Osteoblast (primary cell): Measurements from ENCODE around the gene GRAPL. TPM values are rescaled to one million over a fixed set of nuclear protein-coding genes. Genes with fewer than 3 reads are reported as not detected.
"Not testable (repeated sequence)": the region's sequence is repeated elsewhere in the genome, so short reads cannot be mapped to it uniquely, and the experiment has no call there.

Experiments
- DNase-seq: peaks from one replicate; pipeline ENCODE4 v3.0.0; 2011; ENCODE audit warnings: low spot score, mixed read lengths; ENCODE audit not compliant: insufficient read length; ENCODE audit errors: missing footprints
- H2AFZ ChIP-seq: 2 replicates; pipeline ENCODE4 v1.6.0; 2011; ENCODE audit warnings: mild to moderate bottlenecking, low read length
- H3K27ac ChIP-seq: 2 replicates; pipeline ENCODE4 v1.5.1; 2011; ENCODE audit warnings: mild to moderate bottlenecking, low read depth, low read length, moderate library complexity
- H3K27me3 ChIP-seq: 2 replicates; pipeline ENCODE4 v1.6.0; 2012; ENCODE audit warnings: mild to moderate bottlenecking, control low read depth, inconsistent platforms, low read length, moderate library complexity; ENCODE audit not compliant: insufficient read depth
- H3K36me3 ChIP-seq: 2 replicates; pipeline ENCODE4 v1.5.1; 2011; ENCODE audit warnings: mild to moderate bottlenecking, low read length, control low read depth, moderate library complexity; ENCODE audit not compliant: insufficient read depth
- H3K4me1 ChIP-seq: 2 replicates; pipeline ENCODE4 v1.5.1; 2011; ENCODE audit warnings: mild to moderate bottlenecking, low read length, control low read depth, moderate library complexity; ENCODE audit not compliant: insufficient read depth
- H3K4me2 ChIP-seq: 2 replicates; pipeline ENCODE4 v1.6.0; 2011; ENCODE audit warnings: mild to moderate bottlenecking, low read length; ENCODE audit not compliant: insufficient read depth
- H3K4me3 ChIP-seq: fragments of 200-600 bp; sonication (generic); 3 replicates; pipeline ENCODE4 v1.5.1; 2012; ENCODE audit warnings: mild to moderate bottlenecking, low read length, inconsistent platforms; ENCODE audit not compliant: insufficient read depth
- H3K79me2 ChIP-seq: 2 replicates; pipeline ENCODE4 v1.6.0; 2012; ENCODE audit warnings: mild to moderate bottlenecking, low read length, control low read depth, inconsistent platforms; ENCODE audit not compliant: insufficient read depth
- H3K9me3 ChIP-seq: 2 replicates; pipeline ENCODE4 v1.5.1; 2011; ENCODE audit warnings: low read depth, low read length, control low read depth
- H4K20me1 ChIP-seq: 2 replicates; pipeline ENCODE4 v1.6.0; 2012; ENCODE audit warnings: mild to moderate bottlenecking, low read length, control low read depth; ENCODE audit not compliant: insufficient read depth
- total RNA-seq: library from RNA; depleted of rRNA; stranded (reverse); fragments of >200 nt; gene quantifications from 2 replicates; pipeline ENCODE4 v1.2.3, GENCODE V29; 2012

The GRAPL gene
- total RNA-seq, 1 donor, result not detected

DNA sequence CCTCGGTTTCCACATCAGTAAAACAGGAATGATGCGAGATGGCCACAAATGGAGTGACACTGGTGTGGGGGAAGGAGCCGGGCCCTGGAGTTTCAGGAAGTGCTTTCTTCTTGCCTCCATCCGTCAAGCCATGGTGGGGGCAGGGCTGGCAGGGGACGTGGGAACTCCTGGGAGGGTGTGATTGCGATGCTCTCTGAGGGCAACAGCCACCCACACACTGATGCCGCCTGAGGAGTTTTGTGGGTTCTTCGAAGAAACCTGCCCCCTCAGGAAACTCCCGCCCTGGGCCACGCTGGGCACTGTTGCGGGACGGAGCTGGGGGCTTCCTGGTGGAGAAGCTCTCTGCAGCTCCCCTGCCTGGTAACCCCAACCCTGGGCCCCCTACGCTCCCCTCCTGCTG lies 8.0 kb downstream of the GRAPL start:
- not testable (repeated sequence) for H3K27ac ChIP-seq, H3K79me2 ChIP-seq, DNase-seq

DNA sequence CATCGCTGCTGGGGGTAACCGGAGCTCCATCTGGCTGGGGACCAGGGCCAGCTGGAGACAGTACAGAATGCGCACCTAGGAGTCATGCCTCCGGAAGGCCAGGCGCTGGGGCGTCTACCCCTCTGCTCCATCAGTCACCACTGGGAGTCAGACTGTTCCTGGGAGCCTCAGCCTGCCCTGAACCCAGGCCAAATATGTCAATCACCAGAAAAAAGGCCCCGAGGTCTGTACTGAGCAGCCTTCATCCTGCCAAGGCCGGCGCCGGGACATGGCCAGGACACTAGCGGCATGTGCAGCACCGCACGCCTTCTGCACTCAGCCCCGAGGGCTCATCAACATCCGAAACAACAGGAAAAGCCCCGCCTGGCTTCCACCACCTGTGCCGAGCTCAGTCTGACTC lies 8.7 kb downstream of the GRAPL start:
- H3K27ac ChIP-seq, H4K20me1 ChIP-seq, H3K27me3 ChIP-seq, H3K36me3 ChIP-seq, DNase-seq, H2AFZ ChIP-seq, H3K4me1 ChIP-seq, H3K79me2 ChIP-seq, H3K9me3 ChIP-seq, H3K4me3 ChIP-seq, H3K4me2 ChIP-seq: not testable (repeated sequence)

More for the DNA sequence above, 8.0 kb downstream of the GRAPL start:
- H3K4me1 ChIP-seq, H3K9me3 ChIP-seq, H3K36me3 ChIP-seq, H4K20me1 ChIP-seq, H3K4me2 ChIP-seq, H3K27me3 ChIP-seq, H2AFZ ChIP-seq, H3K4me3 ChIP-seq: not testable (repeated sequence)

GRCh38 chr17:19136605-19137004 lies 9.2 kb downstream of the GRAPL start:
- H3K79me2 ChIP-seq, H3K4me1 ChIP-seq, H4K20me1 ChIP-seq, H3K27ac ChIP-seq, H3K36me3 ChIP-seq, DNase-seq, H2AFZ ChIP-seq, H3K27me3 ChIP-seq, H3K4me2 ChIP-seq, H3K4me3 ChIP-seq, H3K9me3 ChIP-seq: not testable (repeated sequence)

GRCh38 chr17:19137959-19138358 lies 10.6 kb downstream of the GRAPL start:
- H3K4me1 ChIP-seq, DNase-seq, H4K20me1 ChIP-seq, H3K79me2 ChIP-seq, H3K9me3 ChIP-seq, H3K4me3 ChIP-seq, H3K27me3 ChIP-seq, H2AFZ ChIP-seq, H3K36me3 ChIP-seq, H3K27ac ChIP-seq, H3K4me2 ChIP-seq: not testable (repeated sequence)

DNA sequence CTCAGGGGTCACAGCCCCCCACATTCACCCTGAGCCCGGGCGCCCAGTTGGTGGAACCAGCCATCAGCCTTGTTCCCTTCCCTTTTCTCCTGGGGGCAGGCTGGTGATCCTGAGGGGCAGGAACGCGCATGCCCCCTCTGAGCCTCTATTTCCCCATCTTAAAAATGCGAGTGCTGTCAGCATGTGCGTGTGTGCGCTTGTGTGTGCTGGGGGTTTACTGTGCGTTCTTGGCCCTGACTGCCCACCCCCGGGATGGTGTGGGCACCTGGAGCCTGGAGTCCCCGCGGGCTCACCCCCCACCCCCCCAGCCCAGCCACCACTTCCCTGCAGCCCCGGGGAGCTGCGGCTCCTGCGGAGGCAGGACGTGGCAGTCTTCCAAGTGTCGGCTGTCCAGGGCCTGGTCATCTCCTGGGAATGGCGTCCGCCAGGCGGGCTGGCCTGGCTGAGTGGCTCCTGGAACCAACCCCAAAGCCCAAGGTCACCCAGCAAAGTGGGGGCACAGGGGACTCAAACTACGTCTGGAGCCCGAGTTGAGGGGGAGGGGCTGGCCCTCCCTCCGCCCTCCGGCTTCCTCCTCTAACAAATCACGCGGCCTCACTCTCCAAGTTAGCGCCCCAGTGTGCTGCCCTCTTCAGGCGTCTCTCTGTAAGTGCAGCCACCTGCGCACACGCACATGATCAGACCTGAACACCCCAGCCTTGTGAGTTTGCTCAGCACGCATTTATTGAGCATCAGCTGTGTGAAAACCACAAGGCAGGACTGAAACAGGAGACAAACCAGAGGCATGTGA lies 14.2 kb downstream of the GRAPL start:
- not testable (repeated sequence) for H3K79me2 ChIP-seq, H3K9me3 ChIP-seq, H3K27me3 ChIP-seq, H4K20me1 ChIP-seq, H3K27ac ChIP-seq, H3K4me3 ChIP-seq, H3K4me2 ChIP-seq, H3K36me3 ChIP-seq, H3K4me1 ChIP-seq, DNase-seq, H2AFZ ChIP-seq

DNA sequence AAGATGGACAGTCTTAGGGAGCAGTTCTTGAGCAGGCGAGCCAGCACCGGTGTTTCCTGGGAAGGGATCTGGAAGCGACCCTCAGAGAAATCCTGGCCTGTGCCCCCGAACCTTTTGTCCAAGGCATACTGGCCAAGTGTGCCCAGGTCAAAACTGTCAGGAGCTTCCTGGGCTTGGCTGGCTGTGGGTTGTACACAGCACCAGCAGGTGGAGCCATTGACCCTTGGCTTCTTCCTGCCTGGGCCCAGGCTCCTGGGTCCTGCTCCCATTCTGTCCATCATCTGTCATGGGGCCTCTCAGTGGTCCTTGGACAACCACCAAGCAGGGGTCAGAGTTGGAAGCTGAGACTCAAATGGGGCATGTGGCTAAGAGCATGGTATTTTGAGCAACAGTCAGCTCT lies 15.0 kb downstream of the GRAPL start:
- H3K9me3 ChIP-seq, H4K20me1 ChIP-seq, H3K4me2 ChIP-seq, H2AFZ ChIP-seq, H3K27me3 ChIP-seq, H3K27ac ChIP-seq, H3K79me2 ChIP-seq, H3K36me3 ChIP-seq, H3K4me3 ChIP-seq, DNase-seq, H3K4me1 ChIP-seq: not testable (repeated sequence)

- not testable (repeated sequence) for H3K27me3 ChIP-seq, H3K79me2 ChIP-seq, DNase-seq, H3K4me1 ChIP-seq, H3K36me3 ChIP-seq, H3K4me3 ChIP-seq, H3K27ac ChIP-seq, H3K9me3 ChIP-seq, H3K4me2 ChIP-seq, H2AFZ ChIP-seq, H4K20me1 ChIP-seq
These were observed 15.8 kb downstream of the GRAPL start for GRCh38 chr17:19143097-19143777.

DNA sequence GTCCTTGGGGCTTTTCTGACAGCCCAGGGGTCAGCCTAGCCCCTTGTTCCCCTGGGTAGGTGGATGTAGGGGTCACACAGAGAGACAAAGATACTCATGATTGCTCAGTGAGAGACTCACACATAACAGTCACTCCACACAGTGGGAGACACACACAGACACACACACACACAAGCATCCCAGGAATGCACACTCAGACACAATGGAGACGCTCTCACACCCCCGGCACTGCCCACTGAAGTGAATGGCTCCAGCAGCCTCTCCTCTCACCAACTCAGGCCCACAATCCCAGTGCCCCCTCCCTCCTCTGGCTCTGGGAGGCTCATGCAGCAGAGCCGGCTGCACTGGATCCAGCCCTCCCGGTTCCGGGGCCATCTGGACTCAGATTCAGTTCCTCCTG lies 17.0 kb downstream of the GRAPL start:
- H3K27me3 ChIP-seq, H4K20me1 ChIP-seq, H2AFZ ChIP-seq, H3K79me2 ChIP-seq, H3K4me2 ChIP-seq, H3K9me3 ChIP-seq, H3K4me1 ChIP-seq, DNase-seq, H3K4me3 ChIP-seq, H3K27ac ChIP-seq, H3K36me3 ChIP-seq: not testable (repeated sequence)

- H2AFZ ChIP-seq, H3K4me2 ChIP-seq, H3K4me3 ChIP-seq, H3K27me3 ChIP-seq, H3K36me3 ChIP-seq, DNase-seq, H4K20me1 ChIP-seq, H3K27ac ChIP-seq, H3K9me3 ChIP-seq, H3K4me1 ChIP-seq, H3K79me2 ChIP-seq: not testable (repeated sequence)
These were observed 18.1 kb downstream of the GRAPL start for GRCh38 chr17:19145471-19145870.
